HEK293 (cell line): ENCODE measurements around the gene HS3ST3A1.
A peak's percentile ranks its signal among the peaks of the same experiment; 100 is the strongest.

Experiments
- OSR2 ChIP-seq: fragments of 450-650 bp; formaldehyde crosslinking; IDR thresholded peaks from 2 replicates; pipeline ENCODE4 v1.5.1; 2016; ENCODE audit warnings: missing biosample characterization, missing genetic modification characterization
- PRDM10 ChIP-seq: fragments of 450-650 bp; formaldehyde crosslinking; IDR thresholded peaks from 2 replicates; pipeline ENCODE4 v1.5.1; 2016; ENCODE audit warnings: missing biosample characterization, missing genetic modification characterization
- REST ChIP-seq: fragments of 450-650 bp; formaldehyde crosslinking; IDR thresholded peaks from 2 replicates; pipeline ENCODE4 v1.5.1; 2016; ENCODE audit warnings: missing biosample characterization, missing genetic modification characterization
- ZBTB11 ChIP-seq: fragments of 450-650 bp; formaldehyde crosslinking; conservative IDR thresholded peaks from 2 replicates; pipeline ENCODE4 v1.5.1; 2016; ENCODE audit warnings: low read depth, missing biosample characterization, missing genetic modification characterization
- ZBTB44 ChIP-seq: fragments of 450-650 bp; IDR thresholded peaks from 2 replicates; pipeline ENCODE4 v1.5.1; 2018; ENCODE audit warnings: missing biosample characterization, mild to moderate bottlenecking, missing genetic modification characterization
- ZFP3 ChIP-seq: fragments of 450-650 bp; formaldehyde crosslinking; IDR thresholded peaks from 2 replicates; pipeline ENCODE4 v1.5.1; 2016; ENCODE audit warnings: low read depth, missing biosample characterization, missing genetic modification characterization
- ZNF140 ChIP-seq: fragments of 450-650 bp; formaldehyde crosslinking; IDR thresholded peaks from 2 replicates; pipeline ENCODE4 v1.5.1; 2016; ENCODE audit warnings: missing biosample characterization, missing genetic modification characterization
- ZNF341 ChIP-seq: fragments of 450-650 bp; formaldehyde crosslinking; IDR thresholded peaks from 2 replicates; pipeline ENCODE4; 2016; ENCODE audit warnings: low read depth, missing biosample characterization, missing genetic modification characterization
- ZNF394 ChIP-seq: fragments of 450-650 bp; formaldehyde crosslinking; IDR thresholded peaks from 2 replicates; pipeline ENCODE4 v1.5.1; 2016; ENCODE audit warnings: missing biosample characterization, missing genetic modification characterization, mild to moderate bottlenecking, moderate library complexity, borderline replicate concordance
- ZNF544 ChIP-seq: fragments of 450-650 bp; formaldehyde crosslinking; IDR thresholded peaks from 2 replicates; pipeline ENCODE4 v1.5.0; 2017; ENCODE audit warnings: missing biosample characterization, missing genetic modification characterization
- ZNF623 ChIP-seq: fragments of 450-650 bp; formaldehyde crosslinking; IDR thresholded peaks from 2 replicates; pipeline ENCODE4 v1.5.1; 2016; ENCODE audit warnings: missing biosample characterization, missing genetic modification characterization
- ZNF629 ChIP-seq: fragments of 450-650 bp; formaldehyde crosslinking; IDR thresholded peaks from 2 replicates; pipeline ENCODE4 v1.5.1; 2017; ENCODE audit warnings: missing biosample characterization, missing genetic modification characterization
- ZNF707 ChIP-seq: fragments of 450-650 bp; formaldehyde crosslinking; IDR thresholded peaks from 2 replicates; pipeline ENCODE4 v1.5.1; 2016; ENCODE audit warnings: missing biosample characterization, missing genetic modification characterization
- TF ChIP-seq, protein P1 (sequence below): fragments of 450-650 bp; formaldehyde crosslinking; IDR thresholded peaks from 2 replicates; pipeline ENCODE4 v1.5.1; 2016; ENCODE audit warnings: missing biosample characterization, missing genetic modification characterization, borderline replicate concordance
- TF ChIP-seq, protein P2 (sequence below): fragments of 450-650 bp; formaldehyde crosslinking; IDR thresholded peaks from 2 replicates; pipeline ENCODE4 v1.5.1; 2017; ENCODE audit warnings: missing biosample characterization, missing genetic modification characterization
- TF ChIP-seq, protein P3 (sequence below): fragments of 450-650 bp; formaldehyde crosslinking; IDR thresholded peaks from 2 replicates; pipeline ENCODE4 v1.5.1; 2017; ENCODE audit warnings: missing biosample characterization, missing genetic modification characterization

Gene HS3ST3A1

GRCh38 chr17:13474073-13474800, 127.5 kb downstream of the HS3ST3A1 start (continued):
- TF ChIP-seq ZBTB11 (tag by site-specific recombination) (no peak), ZNF341 (tag by site-specific recombination) (no peak), ZBTB44 (tag by site-specific recombination) (0 out of 2 replicates have a peak, but pooled peaks have one; percentile 13), ZNF707 (no peak), ZNF629 (no peak), ZNF544 (tag by site-specific recombination) (no peak), ZNF394 (tag by site-specific recombination) (no peak), OSR2 (tag by site-specific recombination) (peak; percentile 82), ZNF623 (tag by site-specific recombination) (no peak), ZNF140 (tag by site-specific recombination) (no peak), REST (no peak), ZFP3 (tag by site-specific recombination) (no peak), PRDM10 (tag by site-specific recombination) (no peak)
- TF ChIP-seq, protein P1, sequence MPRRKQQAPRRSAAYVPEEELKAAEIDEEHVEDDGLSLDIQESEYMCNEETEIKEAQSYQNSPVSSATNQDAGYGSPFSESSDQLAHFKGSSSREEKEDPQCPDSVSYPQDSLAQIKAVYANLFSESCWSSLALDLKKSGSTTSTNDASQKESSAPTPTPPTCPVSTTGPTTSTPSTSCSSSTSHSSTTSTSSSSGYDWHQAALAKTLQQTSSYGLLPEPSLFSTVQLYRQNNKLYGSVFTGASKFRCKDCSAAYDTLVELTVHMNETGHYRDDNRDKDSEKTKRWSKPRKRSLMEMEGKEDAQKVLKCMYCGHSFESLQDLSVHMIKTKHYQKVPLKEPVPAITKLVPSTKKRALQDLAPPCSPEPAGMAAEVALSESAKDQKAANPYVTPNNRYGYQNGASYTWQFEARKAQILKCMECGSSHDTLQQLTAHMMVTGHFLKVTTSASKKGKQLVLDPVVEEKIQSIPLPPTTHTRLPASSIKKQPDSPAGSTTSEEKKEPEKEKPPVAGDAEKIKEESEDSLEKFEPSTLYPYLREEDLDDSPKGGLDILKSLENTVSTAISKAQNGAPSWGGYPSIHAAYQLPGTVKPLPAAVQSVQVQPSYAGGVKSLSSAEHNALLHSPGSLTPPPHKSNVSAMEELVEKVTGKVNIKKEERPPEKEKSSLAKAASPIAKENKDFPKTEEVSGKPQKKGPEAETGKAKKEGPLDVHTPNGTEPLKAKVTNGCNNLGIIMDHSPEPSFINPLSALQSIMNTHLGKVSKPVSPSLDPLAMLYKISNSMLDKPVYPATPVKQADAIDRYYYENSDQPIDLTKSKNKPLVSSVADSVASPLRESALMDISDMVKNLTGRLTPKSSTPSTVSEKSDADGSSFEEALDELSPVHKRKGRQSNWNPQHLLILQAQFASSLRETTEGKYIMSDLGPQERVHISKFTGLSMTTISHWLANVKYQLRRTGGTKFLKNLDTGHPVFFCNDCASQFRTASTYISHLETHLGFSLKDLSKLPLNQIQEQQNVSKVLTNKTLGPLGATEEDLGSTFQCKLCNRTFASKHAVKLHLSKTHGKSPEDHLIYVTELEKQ (tag by site-specific recombination), result peak; percentile 19; the same call in 1 of the 2 replicates
- TF ChIP-seq, protein P2, sequence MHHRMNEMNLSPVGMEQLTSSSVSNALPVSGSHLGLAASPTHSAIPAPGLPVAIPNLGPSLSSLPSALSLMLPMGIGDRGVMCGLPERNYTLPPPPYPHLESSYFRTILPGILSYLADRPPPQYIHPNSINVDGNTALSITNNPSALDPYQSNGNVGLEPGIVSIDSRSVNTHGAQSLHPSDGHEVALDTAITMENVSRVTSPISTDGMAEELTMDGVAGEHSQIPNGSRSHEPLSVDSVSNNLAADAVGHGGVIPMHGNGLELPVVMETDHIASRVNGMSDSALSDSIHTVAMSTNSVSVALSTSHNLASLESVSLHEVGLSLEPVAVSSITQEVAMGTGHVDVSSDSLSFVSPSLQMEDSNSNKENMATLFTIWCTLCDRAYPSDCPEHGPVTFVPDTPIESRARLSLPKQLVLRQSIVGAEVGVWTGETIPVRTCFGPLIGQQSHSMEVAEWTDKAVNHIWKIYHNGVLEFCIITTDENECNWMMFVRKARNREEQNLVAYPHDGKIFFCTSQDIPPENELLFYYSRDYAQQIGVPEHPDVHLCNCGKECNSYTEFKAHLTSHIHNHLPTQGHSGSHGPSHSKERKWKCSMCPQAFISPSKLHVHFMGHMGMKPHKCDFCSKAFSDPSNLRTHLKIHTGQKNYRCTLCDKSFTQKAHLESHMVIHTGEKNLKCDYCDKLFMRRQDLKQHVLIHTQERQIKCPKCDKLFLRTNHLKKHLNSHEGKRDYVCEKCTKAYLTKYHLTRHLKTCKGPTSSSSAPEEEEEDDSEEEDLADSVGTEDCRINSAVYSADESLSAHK (tag by site-specific recombination), result no peak
- TF ChIP-seq, protein P3, sequence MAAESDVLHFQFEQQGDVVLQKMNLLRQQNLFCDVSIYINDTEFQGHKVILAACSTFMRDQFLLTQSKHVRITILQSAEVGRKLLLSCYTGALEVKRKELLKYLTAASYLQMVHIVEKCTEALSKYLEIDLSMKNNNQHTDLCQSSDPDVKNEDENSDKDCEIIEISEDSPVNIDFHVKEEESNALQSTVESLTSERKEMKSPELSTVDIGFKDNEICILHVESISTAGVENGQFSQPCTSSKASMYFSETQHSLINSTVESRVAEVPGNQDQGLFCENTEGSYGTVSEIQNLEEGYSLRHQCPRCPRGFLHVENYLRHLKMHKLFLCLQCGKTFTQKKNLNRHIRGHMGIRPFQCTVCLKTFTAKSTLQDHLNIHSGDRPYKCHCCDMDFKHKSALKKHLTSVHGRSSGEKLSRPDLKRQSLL, result no peak
